LNCaP clone FGC (cell line): ENCODE results near the gene CRMP1.

Experiments used
- DNase-seq: peaks from one replicate; pipeline ENCODE4 v3.0.0-alpha.2; 2011; ENCODE audit warnings: low read depth
- H3K4me3 ChIP-seq: 2 replicates; pipeline ENCODE4 v1.5.1; 2011; ENCODE audit warnings: mild to moderate bottlenecking, low read depth, low read length, control low read depth
- TF ChIP-seq, protein P1 (sequence below): IDR thresholded peaks from 2 replicates; pipeline ENCODE4 v1.5.1; 2012; ENCODE audit warnings: mild to moderate bottlenecking; ENCODE audit not compliant: control insufficient read depth, insufficient read depth; ENCODE audit errors: extremely low read depth

The CRMP1 gene

DNA sequence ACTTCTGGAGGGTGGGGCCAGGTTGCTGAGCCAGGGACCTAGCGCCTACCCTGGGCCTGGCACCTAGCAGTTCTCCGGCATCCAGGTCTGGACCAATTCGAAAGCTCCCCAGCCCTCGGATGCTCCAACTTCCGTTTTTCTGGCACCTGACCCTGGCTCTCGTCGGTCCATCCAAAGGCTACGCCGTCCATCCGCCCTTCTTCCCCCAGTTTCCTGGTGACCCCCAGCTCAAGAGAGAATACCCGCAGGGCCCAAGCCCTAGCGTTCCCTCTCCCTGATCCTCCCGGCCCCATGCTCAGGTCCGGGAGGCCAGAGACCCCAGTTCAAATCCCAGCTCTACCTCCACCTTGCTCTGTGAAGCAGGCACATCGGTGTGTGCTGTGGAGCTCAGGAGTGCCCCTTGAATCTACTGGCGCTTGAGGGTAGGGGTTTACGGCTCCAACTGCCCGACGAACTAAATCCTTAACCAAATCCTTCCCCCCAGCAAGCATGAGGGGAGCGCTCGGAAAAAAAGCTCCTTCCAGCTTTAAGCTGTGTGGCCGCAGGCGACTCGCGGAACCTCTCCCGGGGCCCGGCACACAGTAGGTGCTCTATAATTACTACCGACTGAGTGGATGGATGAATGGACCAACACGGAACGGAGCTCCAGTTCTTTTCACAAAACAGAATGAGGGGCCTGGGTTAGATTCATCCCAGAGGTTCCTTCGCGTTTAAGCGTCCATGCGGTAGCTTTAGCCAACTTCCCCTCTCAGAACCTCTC is 1.1 kb downstream of the CRMP1 start:
- TF ChIP-seq, protein P1, sequence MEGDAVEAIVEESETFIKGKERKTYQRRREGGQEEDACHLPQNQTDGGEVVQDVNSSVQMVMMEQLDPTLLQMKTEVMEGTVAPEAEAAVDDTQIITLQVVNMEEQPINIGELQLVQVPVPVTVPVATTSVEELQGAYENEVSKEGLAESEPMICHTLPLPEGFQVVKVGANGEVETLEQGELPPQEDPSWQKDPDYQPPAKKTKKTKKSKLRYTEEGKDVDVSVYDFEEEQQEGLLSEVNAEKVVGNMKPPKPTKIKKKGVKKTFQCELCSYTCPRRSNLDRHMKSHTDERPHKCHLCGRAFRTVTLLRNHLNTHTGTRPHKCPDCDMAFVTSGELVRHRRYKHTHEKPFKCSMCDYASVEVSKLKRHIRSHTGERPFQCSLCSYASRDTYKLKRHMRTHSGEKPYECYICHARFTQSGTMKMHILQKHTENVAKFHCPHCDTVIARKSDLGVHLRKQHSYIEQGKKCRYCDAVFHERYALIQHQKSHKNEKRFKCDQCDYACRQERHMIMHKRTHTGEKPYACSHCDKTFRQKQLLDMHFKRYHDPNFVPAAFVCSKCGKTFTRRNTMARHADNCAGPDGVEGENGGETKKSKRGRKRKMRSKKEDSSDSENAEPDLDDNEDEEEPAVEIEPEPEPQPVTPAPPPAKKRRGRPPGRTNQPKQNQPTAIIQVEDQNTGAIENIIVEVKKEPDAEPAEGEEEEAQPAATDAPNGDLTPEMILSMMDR, result no peak
- DNase-seq, result no peak
- no peak overlapping the region for H3K4me3 ChIP-seq

DNA sequence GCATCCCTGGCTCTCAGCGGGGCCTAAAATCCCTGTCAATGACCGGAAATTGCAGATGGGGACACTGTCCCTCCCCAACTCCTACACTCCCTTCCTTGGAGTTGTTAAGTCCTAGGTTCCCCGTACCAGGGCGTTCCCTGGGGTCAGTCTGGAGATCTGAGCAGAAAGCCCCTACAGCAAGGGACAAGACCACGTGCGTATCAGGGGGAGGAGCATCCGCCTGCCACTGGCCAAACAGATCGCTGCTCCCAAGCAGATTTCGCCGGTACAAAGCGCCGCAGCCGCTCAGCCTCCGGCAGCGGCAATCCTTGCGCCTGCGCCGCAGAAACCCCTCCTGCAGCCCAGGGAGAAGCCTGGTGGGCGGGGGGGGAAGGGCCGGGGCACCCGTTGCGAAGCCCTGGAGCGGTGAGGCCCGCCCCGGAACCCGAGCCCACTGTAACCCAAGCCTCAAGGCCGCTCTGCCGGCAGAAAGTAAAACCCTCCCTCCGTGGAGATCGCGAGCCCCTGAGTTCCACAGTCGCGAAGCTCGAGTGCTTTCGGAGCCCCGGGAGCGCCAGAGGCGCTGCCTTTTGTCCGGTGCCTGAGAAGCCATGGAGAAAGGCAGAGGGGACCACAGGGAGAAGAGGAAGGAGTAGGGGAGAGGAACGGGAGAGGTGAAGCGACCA is 2.7 kb downstream of the CRMP1 start:
- TF ChIP-seq, protein P1, result no peak
- no peak for DNase-seq
- no peak overlapping the region for H3K4me3 ChIP-seq

DNA sequence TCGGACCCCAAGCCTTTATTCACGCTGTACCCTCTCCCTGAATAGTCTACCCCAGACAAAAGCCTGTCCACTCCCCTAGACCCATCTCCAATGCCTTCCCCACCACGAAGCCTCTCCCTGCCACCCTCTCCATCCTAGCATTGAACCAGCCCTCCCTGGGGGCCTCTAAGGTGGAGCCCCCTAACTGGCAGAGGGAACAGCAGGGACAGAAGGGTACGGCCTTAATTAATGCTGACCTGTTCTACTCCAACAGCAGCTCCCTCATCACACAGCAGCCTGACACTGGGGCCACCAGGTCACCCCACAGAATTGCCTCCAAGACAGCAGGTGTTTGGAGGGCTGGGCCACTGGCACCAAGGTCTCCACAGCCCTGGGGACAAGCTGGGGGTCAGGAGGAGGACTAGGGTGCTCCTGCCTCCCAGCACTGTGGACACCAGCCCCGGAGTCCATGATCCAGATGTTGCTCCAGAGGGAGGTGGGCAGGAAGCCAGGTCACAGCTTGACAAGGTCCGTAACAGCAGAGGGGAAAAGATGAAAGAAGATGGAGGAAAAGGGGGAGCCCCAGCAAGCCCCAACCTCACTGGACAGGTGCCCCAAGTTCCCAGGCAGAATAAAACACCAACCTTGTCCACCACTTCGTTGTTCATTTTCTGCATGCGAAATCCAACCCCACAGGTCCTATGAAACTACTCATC is 3.7 kb downstream of the CRMP1 start:
- DNase-seq, result no peak
- TF ChIP-seq, protein P1, result no peak
- H3K4me3 ChIP-seq, result no peak overlapping the region

DNA sequence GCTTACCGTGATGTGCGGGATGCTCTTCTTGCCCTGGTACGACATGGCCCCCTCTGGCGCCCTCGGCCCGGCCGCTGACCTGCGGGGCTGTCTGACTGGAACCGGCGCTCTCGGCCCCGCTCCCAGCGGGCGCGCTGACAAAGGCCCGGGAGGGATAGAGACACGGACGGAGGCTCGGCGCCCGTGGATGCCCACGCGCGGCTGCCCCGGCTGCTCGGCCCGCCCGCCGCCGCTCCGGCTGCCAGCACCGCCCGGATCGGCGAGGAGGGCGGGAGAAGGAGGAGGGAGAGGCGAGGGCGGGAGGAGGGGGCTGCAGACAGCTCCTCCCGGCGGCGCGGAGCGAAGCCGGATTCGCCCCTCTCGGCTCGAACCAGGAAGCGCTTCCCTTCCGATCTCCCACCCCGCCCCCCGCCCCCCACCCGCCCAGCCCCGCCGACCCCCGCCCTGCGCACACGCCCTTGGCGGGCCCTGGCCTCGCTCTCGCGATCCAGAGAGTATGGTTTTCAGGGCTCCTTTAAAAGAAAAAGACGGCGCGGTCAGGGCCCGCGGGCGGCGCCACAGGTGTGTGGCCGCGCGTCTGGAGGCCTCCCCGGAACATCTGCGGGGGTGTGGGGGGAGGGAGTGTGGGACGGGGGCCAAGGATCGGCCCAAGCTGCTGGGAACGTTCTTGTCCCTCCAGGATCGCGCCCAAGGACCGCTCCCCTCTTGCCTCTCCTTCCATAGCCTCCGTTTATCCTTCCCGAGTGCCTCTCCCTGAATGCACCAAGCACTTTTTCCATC is 4.5 kb downstream of the CRMP1 start:
- DNase-seq, result no peak
- H3K4me3 ChIP-seq, result no peak overlapping the region
- TF ChIP-seq, protein P1, result no peak

DNA sequence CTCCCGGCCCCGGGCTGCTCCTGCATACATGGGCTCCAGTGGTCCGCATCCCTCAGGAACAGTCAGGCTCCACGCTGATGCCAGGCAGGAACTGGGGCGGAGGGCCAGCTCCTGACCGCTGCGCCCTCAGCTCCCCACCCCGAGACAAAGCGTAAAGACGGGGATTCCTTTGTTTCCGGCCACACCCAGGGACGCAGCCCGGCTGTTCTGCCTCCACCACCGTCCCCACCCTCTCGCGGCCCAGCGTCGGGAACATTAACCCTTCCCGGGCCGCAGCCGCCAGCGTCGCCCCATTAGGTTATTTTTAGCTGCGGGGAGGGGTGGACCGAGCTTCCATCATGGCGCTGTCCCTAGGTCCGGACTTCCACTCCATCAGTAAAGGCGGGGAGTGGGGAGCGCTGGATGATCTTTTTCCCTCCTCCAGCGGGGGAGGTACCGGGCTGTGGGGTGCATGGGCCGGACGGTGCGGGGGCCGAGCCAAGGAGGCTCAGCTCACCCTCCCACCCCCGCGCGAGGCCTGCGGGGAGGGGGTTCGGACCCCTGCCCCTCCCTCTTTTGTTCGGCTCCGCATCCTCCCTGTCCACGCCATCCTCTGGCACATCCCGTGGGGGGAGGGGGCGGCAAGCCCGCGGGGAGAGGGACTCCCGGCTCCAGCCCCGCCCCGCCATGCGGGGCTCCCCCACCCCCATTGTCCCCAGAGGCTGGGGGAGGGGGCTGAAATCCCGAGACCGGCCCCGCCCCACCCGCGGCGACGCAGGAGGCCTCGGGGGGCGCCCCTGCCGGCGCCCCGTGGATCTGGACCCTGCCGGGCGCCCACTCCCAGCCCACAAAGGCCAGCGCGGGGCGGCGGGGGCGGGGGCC is 5.3 kb downstream of the CRMP1 start:
- TF ChIP-seq, protein P1, result no peak
- H3K4me3 ChIP-seq, result no peak overlapping the region
- no peak for DNase-seq

DNA sequence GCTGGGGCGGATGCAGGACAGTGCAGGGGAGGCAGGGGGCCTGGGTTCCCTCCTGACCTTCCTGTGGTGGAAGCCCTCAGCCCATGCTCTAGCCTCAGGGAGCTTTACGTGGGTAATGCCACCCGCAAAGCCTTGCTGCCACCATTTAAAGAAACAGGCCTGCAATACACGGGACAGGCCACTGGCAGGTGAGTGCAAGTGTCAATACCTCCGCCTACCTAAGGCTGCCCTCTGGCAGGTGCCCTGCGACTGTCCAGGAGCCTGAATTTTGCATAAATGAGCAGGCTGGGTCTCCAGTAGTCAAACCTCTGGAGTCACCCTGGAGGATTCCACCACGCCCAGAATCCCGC is 5.9 kb downstream of the CRMP1 start:
- no peak overlapping the region for H3K4me3 ChIP-seq
- TF ChIP-seq, protein P1, result no peak
- DNase-seq, result no peak
